Regular cardiac myocyte (primary cell): ENCODE data around the gene ANKIB1. TPM values are rescaled to one million over a fixed set of nuclear protein-coding genes. Genes with fewer than 3 reads are reported as not detected.

ENCODE experiments used
- total RNA-seq: library from RNA; depleted of rRNA; stranded (reverse); fragments of >200 nt; gene quantifications from 2 replicates; pipeline ENCODE4 v1.2.3, GENCODE V29; 2014

ANKIB1 gene
- 52.1 and 93.3 TPM in 2 replicates for total RNA-seq

GRCh38 chr7:92245487-92246359, at the start of gene ANKIB1, which contains the start of gene KRIT1:
ANKIB1 (plus strand) TSS chr7:92245974; CDS start chr7:92294979, 49,005 bp downstream.
KRIT1 (minus strand) TSS chr7:92245914; CDS start chr7:92242135, 3,779 bp downstream.

GRCh38 chr7:92447345-92448204, 201.8 kb downstream of the ANKIB1 start, which contains the start of gene GATAD1:
GATAD1 (plus strand) TSS chr7:92447482; CDS start chr7:92447730, 248 bp downstream.

Other genes with a start within 250 kb of the ANKIB1 start
- gene CYP51A1, start 111.5 kb upstream of the ANKIB1 start, total RNA-seq = 150 and 227 TPM in 2 replicates
- under 0.01 TPM in 2 replicates for gene LRRD1, start 66.8 kb upstream of the ANKIB1 start, total RNA-seq
- gene KRIT1, start 60 bp upstream of the ANKIB1 start, total RNA-seq = 30.3 and 47.1 TPM in 2 replicates
- gene GATAD1, start 201.5 kb downstream of the ANKIB1 start, total RNA-seq = 11.9 and 30.2 TPM in 2 replicates
- gene ERVW-1, start 232.0 kb downstream of the ANKIB1 start, total RNA-seq = not detected in 2 replicates